ENCODE measurements around the gene XNDC1N. TPM values are rescaled to one million over a fixed set of nuclear protein-coding genes. Genes with fewer than 3 reads are reported as not detected.
"Not testable (repeated sequence)": the region's sequence is repeated elsewhere in the genome, so short reads cannot be mapped to it uniquely, and the experiment has no call there.

The XNDC1N gene
- total and polyA plus RNA-seq, 2 of the 4 experiments (the other 2 are of a cell fraction), result 2.5 to 8.8 TPM

DNA sequence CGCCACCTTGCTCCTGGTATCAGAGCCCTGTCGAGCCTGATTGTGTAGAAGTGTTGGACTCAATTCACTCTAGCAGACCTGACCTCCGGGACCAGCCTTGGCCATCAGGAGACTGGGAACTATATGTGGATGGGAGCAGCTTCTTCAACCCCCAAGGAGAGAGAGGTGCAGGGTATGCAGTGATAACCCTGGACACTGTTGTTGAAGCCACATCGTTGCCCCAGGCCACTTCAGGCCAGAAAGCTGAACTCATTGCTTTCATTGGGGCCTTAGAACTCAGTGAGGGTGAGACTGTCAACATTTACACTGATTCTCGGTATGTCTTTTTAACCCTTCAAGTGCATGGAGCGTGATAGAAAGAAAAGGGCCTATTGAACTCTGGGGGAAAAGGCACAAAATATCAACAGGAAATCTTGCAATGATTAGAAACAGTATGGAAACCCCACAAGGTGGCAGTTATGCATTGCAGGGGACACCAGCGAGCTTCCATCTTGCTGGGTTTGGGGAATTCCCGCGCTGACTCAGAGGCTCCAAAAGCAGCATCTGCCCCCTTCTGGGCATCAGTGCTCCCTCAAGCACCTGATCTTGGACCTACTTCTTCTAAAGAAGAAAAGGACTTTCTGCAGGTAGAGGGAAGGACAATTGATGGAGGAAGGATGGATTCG, 16.9 kb downstream of the XNDC1N start:
- dilution Hi-C loops (cut with HindIII; ENCODE audit: low sequenced_read_pairs, unreplicated experiment); H2AK9ac ChIP-seq (replicated peaks; ENCODE audit: low read depth, low read length, poor library complexity); H3K9ac ChIP-seq (ENCODE audit: low read depth, low read length); H3K23ac ChIP-seq (ENCODE audit: low read depth, low read length); H3K4me2 ChIP-seq (ENCODE audit: low read depth, low read length); CTCF ChIA-PET; H3K14ac ChIP-seq (replicated peaks; ENCODE audit: low read depth, low read length); H2BK120ac ChIP-seq (ENCODE audit: low read depth, low read length); H3K4me3 ChIP-seq (ENCODE audit: insufficient read depth, low read depth, low read length); H2AK5ac ChIP-seq (ENCODE audit: low read depth, low read length); H2AFZ ChIP-seq (replicated peaks; ENCODE audit: low read length, poor library complexity); H4K8ac ChIP-seq (ENCODE audit: low read depth in 2 of 2, low read length in 2 of 2); H4K91ac ChIP-seq (ENCODE audit: insufficient read depth, low read depth, low read length); H2BK5ac ChIP-seq (ENCODE audit: low read depth, low read length, poor library complexity, severe bottlenecking); H3K56ac ChIP-seq (ENCODE audit: extremely low read depth, insufficient read depth, low read length); H3K4me1 ChIP-seq (ENCODE audit: control insufficient read depth, insufficient read depth, low read length); H3K9me3 ChIP-seq (ENCODE audit: control insufficient read depth, insufficient read depth, low read length); H4K20me1 ChIP-seq (ENCODE audit: insufficient read depth, low read length); H3K9me1 ChIP-seq (ENCODE audit: insufficient read depth, low read length); H3K27ac ChIP-seq (ENCODE audit: insufficient read depth, low read length); intact Hi-C loops (cut with micrococcal nuclease); H4K5ac ChIP-seq (ENCODE audit: low read depth, low read length); H3K4ac ChIP-seq (ENCODE audit: low read depth, low read length); BruUV-seq (replicated peaks); H3K27me3 ChIP-seq (ENCODE audit: control insufficient read depth, insufficient read depth, low read length); H2BK20ac ChIP-seq (ENCODE audit: low read depth, low read length); in situ Hi-C loops (cut with MboI; ENCODE audit: low sequenced_read_pairs); ATAC-seq (ENCODE audit: low read depth); H3K79me1 ChIP-seq (ENCODE audit: low read depth in 1 of 2, low read length in 2 of 2); POLR2A ChIA-PET (ENCODE audit: unreplicated experiment); H2BK15ac ChIP-seq (ENCODE audit: low read depth, low read length); H3K18ac ChIP-seq (ENCODE audit: low read depth, low read length): not testable (repeated sequence)
- DNase-seq, result peak; percentile 8
- H3K36me3 ChIP-seq (ENCODE audit: control insufficient read depth, insufficient read depth, low read length), result peaks cover 16% of the 10 kb centered on the region
- TF ChIP-seq, protein P1, sequence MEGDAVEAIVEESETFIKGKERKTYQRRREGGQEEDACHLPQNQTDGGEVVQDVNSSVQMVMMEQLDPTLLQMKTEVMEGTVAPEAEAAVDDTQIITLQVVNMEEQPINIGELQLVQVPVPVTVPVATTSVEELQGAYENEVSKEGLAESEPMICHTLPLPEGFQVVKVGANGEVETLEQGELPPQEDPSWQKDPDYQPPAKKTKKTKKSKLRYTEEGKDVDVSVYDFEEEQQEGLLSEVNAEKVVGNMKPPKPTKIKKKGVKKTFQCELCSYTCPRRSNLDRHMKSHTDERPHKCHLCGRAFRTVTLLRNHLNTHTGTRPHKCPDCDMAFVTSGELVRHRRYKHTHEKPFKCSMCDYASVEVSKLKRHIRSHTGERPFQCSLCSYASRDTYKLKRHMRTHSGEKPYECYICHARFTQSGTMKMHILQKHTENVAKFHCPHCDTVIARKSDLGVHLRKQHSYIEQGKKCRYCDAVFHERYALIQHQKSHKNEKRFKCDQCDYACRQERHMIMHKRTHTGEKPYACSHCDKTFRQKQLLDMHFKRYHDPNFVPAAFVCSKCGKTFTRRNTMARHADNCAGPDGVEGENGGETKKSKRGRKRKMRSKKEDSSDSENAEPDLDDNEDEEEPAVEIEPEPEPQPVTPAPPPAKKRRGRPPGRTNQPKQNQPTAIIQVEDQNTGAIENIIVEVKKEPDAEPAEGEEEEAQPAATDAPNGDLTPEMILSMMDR (conservative IDR thresholded peaks at IDR 0.05; ENCODE audit: low read depth, low read length), result 0 out of 2 replicates have a peak, but pooled peaks have one; percentile 7
- no CpG with 5 or more reads among the region's 10 CpGs for WGBS, 2 experiments (ENCODE audit: extremely low coverage in 2 of 2, insufficient read length in 1 of 2)

DNA sequence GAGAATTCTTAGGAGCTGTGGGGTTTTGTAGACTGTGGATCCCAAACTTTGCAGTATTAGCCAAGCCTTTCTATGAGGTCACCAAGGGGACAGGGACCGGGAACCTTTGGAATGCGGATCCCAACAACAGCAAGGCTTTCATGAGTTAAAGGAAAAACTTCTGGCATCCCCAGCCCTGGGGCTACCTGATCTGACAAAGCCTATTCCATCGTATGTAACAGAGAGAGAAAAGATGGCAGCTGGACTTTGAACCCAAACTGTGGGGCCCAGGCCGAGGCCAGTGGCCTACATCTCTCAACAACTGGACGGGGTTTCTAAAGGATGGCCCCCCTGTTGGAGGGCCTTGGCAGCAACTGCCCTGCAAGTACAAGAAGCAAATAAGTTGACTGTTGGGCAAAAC, 17.6 kb downstream of the XNDC1N start:
- WGBS, 2 experiments (ENCODE audit: extremely low coverage in 2 of 2, insufficient read length in 1 of 2), result 93% methylated on average over 2 of the region's 5 CpGs; no CpG with 5 or more reads in 1 of the 2 experiments
- H3K4me3 ChIP-seq (ENCODE audit: insufficient read depth, low read depth, low read length); H3K9ac ChIP-seq (ENCODE audit: low read depth, low read length); H4K8ac ChIP-seq (ENCODE audit: low read depth in 2 of 2, low read length in 2 of 2); H3K79me1 ChIP-seq (ENCODE audit: low read depth in 1 of 2, low read length in 2 of 2); H2BK20ac ChIP-seq (ENCODE audit: low read depth, low read length); H2AFZ ChIP-seq (replicated peaks; ENCODE audit: low read length, poor library complexity); H3K23ac ChIP-seq (ENCODE audit: low read depth, low read length); DNase-seq; H4K20me1 ChIP-seq (ENCODE audit: insufficient read depth, low read length); H4K5ac ChIP-seq (ENCODE audit: low read depth, low read length); H2BK5ac ChIP-seq (ENCODE audit: low read depth, low read length, poor library complexity, severe bottlenecking); intact Hi-C loops (cut with micrococcal nuclease); dilution Hi-C loops (cut with HindIII; ENCODE audit: low sequenced_read_pairs, unreplicated experiment); H2BK120ac ChIP-seq (ENCODE audit: low read depth, low read length); H3K27me3 ChIP-seq (ENCODE audit: control insufficient read depth, insufficient read depth, low read length); H3K9me3 ChIP-seq (ENCODE audit: control insufficient read depth, insufficient read depth, low read length); H2AK9ac ChIP-seq (replicated peaks; ENCODE audit: low read depth, low read length, poor library complexity); ATAC-seq (ENCODE audit: low read depth); H3K56ac ChIP-seq (ENCODE audit: extremely low read depth, insufficient read depth, low read length); H3K4me2 ChIP-seq (ENCODE audit: low read depth, low read length); H2AK5ac ChIP-seq (ENCODE audit: low read depth, low read length); H4K91ac ChIP-seq (ENCODE audit: insufficient read depth, low read depth, low read length); H3K9me1 ChIP-seq (ENCODE audit: insufficient read depth, low read length); in situ Hi-C loops (cut with MboI; ENCODE audit: low sequenced_read_pairs); CTCF ChIA-PET; H2BK15ac ChIP-seq (ENCODE audit: low read depth, low read length); H3K4ac ChIP-seq (ENCODE audit: low read depth, low read length); H3K4me1 ChIP-seq (ENCODE audit: control insufficient read depth, insufficient read depth, low read length); BruUV-seq (replicated peaks); H3K18ac ChIP-seq (ENCODE audit: low read depth, low read length); H3K27ac ChIP-seq (ENCODE audit: insufficient read depth, low read length); POLR2A ChIA-PET (ENCODE audit: unreplicated experiment); H3K14ac ChIP-seq (replicated peaks; ENCODE audit: low read depth, low read length): not testable (repeated sequence)
- H3K36me3 ChIP-seq (ENCODE audit: control insufficient read depth, insufficient read depth, low read length), result peaks cover 12% of the 10 kb centered on the region

All from IMR-90 (cell line).